Activated CD8-positive, alpha-beta T cell treated with anti-CD3 and anti-CD28 coated beads for 36 hours (primary cell): Measurements from ENCODE around the gene ST8SIA1. TPM values are rescaled to one million over a fixed set of nuclear protein-coding genes. Genes with fewer than 3 reads are reported as not detected.

ENCODE experiments used
- ATAC-seq: fragments of 200-7000 bp; cut with Tn5 transposase; one replicate; pipeline ENCODE4 v1.10.0; 2021; ENCODE audit warnings: mild to moderate bottlenecking, moderate library complexity
- CTCF ChIA-PET: fragments of 350-600 bp; sonication (Branson Sonifier 250); formaldehyde crosslinking; loops from one replicate; lab custom pipeline; 2021; ENCODE audit warnings: antibody characterized with exemption; lab: Charles Lee
- POLR2A ChIA-PET: fragments of 350-600 bp; sonication (Branson Sonifier 250); formaldehyde crosslinking; loops from one replicate; lab custom pipeline; 2021; ENCODE audit warnings: antibody characterized with exemption; lab: Charles Lee
- DNase-seq: peaks from one replicate; pipeline ENCODE4 v3.0.0-alpha.2; 2020
- H3K27ac Mint-ChIP-seq: one replicate; pipeline ENCODE4 v1.8.0; 2021; ENCODE audit warnings: mild to moderate bottlenecking, mixed read lengths
- H3K27me3 Mint-ChIP-seq: one replicate; pipeline ENCODE4 v1.8.0; 2021; ENCODE audit warnings: mixed read lengths
- H3K36me3 Mint-ChIP-seq: one replicate; pipeline ENCODE4 v1.8.0; 2021; ENCODE audit warnings: low read depth, mixed read lengths
- H3K4me1 Mint-ChIP-seq: one replicate; pipeline ENCODE4 v1.8.0; 2021; ENCODE audit warnings: low read depth, mixed read lengths
- H3K4me3 Mint-ChIP-seq: one replicate; pipeline ENCODE4 v1.8.0; 2021; ENCODE audit warnings: mild to moderate bottlenecking, moderate library complexity, mixed read lengths
- H3K9me3 Mint-ChIP-seq: one replicate; pipeline ENCODE4 v1.8.0; 2021; ENCODE audit warnings: mixed read lengths
- CTCF ChIP-seq: fragments of 200-600 bp; IDR thresholded peaks from one replicate; pipeline ENCODE4 v1.8.0; 2022; ENCODE audit warnings: antibody characterized with exemption, mild to moderate bottlenecking
- intact Hi-C: fragments of 100-400 bp; cut with micrococcal nuclease; formaldehyde crosslinking; loops from one replicate; pipeline ENCODE4 v1.10.0; 2022
- total RNA-seq, 2 experiments: library from RNA; stranded (reverse); gene quantifications; one replicate each; pipeline ENCODE4 v1.2.3, GENCODE V29; 2021

ST8SIA1 gene
- total RNA-seq, 2 experiments from 2014 or later = 1.5 to 2.5 TPM

DNA sequence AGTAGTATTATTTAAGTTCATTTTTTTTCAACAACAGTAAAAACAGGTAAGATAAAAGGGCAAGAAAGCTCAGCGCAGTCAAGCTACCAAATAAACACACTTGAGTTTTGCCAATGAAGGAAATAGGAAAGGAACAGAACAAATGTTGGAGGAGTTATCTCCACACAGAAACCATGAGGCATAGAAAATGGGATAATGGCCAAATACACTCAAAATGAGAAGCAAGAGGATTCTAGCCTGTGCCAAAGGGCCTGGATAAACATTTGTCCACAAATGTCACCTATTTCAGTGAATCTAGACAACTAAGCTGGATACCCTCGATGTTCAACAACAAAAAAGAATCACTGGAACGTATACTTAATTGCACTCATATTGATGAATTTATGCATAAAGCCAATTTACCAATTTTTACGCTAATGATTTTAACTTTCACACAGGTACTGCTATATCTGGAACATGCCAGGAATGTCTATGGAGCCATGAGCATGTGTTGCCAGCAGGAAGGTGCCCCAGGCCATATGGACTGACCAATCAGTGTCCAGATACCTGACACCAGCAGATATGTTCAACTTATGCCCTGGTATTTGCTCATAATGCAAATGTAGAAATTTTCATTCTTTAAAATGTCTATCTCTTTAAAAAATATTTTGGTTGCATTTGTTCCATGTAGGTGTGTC lies 21.1 kb downstream of the ST8SIA1 start:
- intact Hi-C loops = no loop called here
- DNase-seq = no peak
- TF ChIP-seq CTCF = no peak
- Mint-ChIP-seq H3K9me3 (no peaks in the 10 kb centered on the region), H3K27ac (no peak overlapping the region), H3K4me3 (no peak overlapping the region), H3K4me1 (no peaks in the 10 kb centered on the region), H3K36me3 (no peaks in the 10 kb centered on the region), H3K27me3 (peaks cover 9% of the 10 kb centered on the region)
- ATAC-seq = no peak
- CTCF ChIA-PET = interaction anchor here (1.4 kb wide), 1 partner anchor 22 kb away, joined by 3 read pairs; no protein-coding TSS in a partner anchor
- POLR2A ChIA-PET = interaction anchor here (0.7 to 1.1 kb wide), 3 partner anchors 16 to 644 kb away, joined by 3 read pairs; no protein-coding TSS in a partner anchor

DNA sequence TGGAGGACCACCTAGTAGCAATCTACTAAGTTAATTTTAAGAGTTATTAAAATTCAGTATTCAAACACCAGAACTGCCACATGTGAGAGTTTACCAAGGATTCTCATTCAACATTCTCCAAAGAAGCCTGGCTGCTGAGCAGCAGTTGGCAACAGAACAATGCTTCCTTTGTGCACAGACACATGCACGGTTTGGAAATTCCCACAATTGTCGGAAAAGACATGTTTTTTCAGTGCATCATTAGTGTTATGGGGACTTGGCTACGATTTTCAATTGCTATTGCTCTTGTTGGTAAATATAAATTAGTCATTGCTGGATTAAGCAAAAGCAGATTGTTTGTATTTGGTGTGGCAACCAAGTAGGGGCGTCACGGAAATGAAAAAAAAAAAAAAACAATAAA lies 22.2 kb downstream of the ST8SIA1 start:
- H3K27me3 Mint-ChIP-seq = peaks cover 12% of the 10 kb centered on the region
- H3K4me1 Mint-ChIP-seq = no peaks in the 10 kb centered on the region
- POLR2A ChIA-PET = no interaction called here
- CTCF ChIA-PET = interaction anchor here (1.4 kb wide), 1 partner anchor 23 kb away, joined by 3 read pairs; no protein-coding TSS in a partner anchor
- H3K9me3 Mint-ChIP-seq = no peaks in the 10 kb centered on the region
- ATAC-seq (no peak), DNase-seq (no peak)
- no peak overlapping the region for H3K4me3 Mint-ChIP-seq
- no peak overlapping the region for H3K27ac Mint-ChIP-seq
- no peak for TF ChIP-seq CTCF
- no peaks in the 10 kb centered on the region for H3K36me3 Mint-ChIP-seq
- intact Hi-C loops = no loop called here

- Mint-ChIP-seq H3K9me3 (no peaks in the 10 kb centered on the region), H3K4me3 (no peak overlapping the region), H3K4me1 (no peaks in the 10 kb centered on the region), H3K27me3 (peaks cover 14% of the 10 kb centered on the region), H3K27ac (no peak overlapping the region), H3K36me3 (no peaks in the 10 kb centered on the region)
- intact Hi-C loops = no loop called here
- CTCF ChIA-PET = interaction anchor here (1.0 kb wide), 1 partner anchor 613 kb away, joined by 3 read pairs; no protein-coding TSS in a partner anchor
- POLR2A ChIA-PET = no interaction called here
- DNase-seq (no peak), ATAC-seq (no peak)
- no peak for TF ChIP-seq CTCF
Measured at GRCh38 chr12:22310709-22311108, 23.8 kb downstream of the ST8SIA1 start.

GRCh38 chr12:22310275-22310674 lies 24.2 kb downstream of the ST8SIA1 start:
- CTCF ChIA-PET = interaction anchor here (1.0 kb wide), 1 partner anchor 612 kb away, joined by 3 read pairs; no protein-coding TSS in a partner anchor
- POLR2A ChIA-PET = no interaction called here
- DNase-seq = no peak
- H3K27ac Mint-ChIP-seq = no peak overlapping the region
- intact Hi-C loops = no loop called here
- ATAC-seq = no peak
- no peaks in the 10 kb centered on the region for H3K4me1 Mint-ChIP-seq
- no peaks in the 10 kb centered on the region for H3K9me3 Mint-ChIP-seq
- no peak overlapping the region for H3K4me3 Mint-ChIP-seq
- no peak for TF ChIP-seq CTCF
- H3K27me3 Mint-ChIP-seq = peaks cover 12% of the 10 kb centered on the region
- no peaks in the 10 kb centered on the region for H3K36me3 Mint-ChIP-seq

- TF ChIP-seq CTCF = no peak
- Mint-ChIP-seq H3K4me3 (no peak overlapping the region), H3K4me1 (no peaks in the 10 kb centered on the region), H3K27me3 (peaks cover 9% of the 10 kb centered on the region), H3K27ac (no peak overlapping the region), H3K9me3 (no peaks in the 10 kb centered on the region), H3K36me3 (no peaks in the 10 kb centered on the region)
- intact Hi-C loops = no loop called here
- DNase-seq (no peak), ATAC-seq (no peak)
- CTCF ChIA-PET = interaction anchor here (1.0 kb wide), 1 partner anchor 17 kb away, joined by 3 read pairs; no protein-coding TSS in a partner anchor
- POLR2A ChIA-PET = interaction anchor here (1.2 kb wide), 1 partner anchor 79 kb away, joined by 3 read pairs; no protein-coding TSS in a partner anchor
Measured at GRCh38 chr12:22307811-22308210, 26.7 kb downstream of the ST8SIA1 start.
